Cardiac atrium fibroblast (primary cell): ENCODE measurements around the gene ATAT1. TPM values are rescaled to one million over a fixed set of nuclear protein-coding genes. Genes with fewer than 3 reads are reported as not detected.

Source experiments
- total RNA-seq: library from RNA; depleted of rRNA; stranded (reverse); fragments of >200 nt; gene quantifications from 2 replicates; pipeline ENCODE4 v1.2.3, GENCODE V29; 2015

Gene ATAT1
- 1.6 and 2.2 TPM in 2 replicates for total RNA-seq

DNA sequence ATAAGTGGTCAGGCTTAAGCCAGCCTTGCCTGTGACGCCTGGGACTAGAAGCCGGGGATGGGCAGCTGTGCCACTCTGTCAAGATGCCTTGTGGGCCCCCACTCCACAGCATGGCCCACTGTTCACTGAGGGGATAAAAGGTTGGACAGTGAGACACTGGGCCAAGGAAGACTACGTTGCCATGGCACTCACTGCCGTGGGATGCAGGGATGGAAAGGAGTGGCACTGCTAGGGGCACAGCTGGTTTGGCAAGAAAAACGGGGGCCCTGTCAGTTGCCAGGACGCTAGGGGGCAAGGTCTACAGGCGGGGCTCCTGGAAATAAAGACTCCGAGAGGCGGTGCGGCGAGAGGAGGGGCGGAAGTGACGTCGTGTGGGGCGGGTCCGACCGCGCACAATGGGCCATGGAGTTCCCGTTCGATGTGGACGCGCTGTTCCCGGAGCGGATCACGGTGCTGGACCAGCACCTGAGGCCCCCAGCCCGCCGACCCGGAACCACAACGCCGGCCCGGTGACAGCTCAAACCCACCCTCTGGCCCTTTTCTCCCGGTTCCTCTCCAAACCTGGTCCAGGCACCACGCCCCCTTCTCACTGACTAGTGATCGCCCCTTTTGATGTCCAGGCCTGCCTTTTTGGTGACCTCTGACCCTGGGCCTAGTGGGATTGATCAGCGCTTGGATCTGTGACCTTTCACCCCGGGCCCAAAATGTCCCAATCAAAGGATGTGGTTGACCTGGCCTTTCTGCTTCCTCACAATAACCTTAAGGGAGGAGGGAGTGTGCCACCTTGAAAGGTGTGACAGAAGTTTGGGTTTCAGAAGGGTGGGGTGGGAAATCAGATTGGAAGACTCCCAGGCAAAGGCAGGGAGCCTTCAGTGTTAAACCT is at the start of gene ATAT1:
Gene ATAT1, plus strand, starts transcription at position 391 of the 883 bp plus-strand sequence.

DNA sequence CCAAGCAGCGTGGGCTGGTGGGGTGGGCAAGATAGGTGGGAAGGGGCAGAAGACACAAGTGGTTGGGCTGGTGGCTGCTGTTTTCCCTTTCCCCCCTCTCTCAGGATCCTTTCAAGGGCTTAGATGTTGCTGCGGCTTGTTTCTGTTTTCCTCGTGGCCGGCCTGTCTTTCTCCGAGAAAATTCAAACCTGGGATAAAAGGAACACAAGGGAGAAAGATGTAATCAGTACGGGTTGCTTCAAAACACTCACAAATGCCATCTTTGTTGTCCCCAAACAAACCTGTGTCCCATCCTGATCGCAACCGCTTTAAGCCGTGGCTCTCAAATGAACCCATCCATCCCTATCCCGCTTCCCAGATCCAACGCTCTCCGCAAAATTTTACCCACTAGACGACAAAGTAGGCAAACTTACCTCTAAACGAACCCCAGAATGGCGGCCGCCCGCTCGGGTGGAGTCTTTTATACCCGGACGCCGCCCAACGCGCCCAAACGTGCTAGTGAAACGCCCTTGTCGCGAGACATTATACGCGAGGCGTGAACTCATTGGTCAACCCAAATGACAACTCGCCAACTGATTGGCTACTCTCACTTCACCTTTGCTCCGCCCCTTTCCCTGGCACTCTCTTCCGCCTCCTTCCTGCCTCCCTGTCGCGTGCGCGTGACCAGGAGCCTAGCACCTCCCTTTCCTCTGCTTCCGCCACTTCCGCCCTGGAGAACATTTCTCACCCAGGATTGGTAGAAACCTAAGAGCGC is 9.7 kb upstream of the ATAT1 start, which contains the start of gene PPP1R10:
Gene PPP1R10, minus strand, starts transcription at position 433 of the 754 bp plus-strand sequence. CDS start 7,299 bp downstream, outside the sequence.

DNA sequence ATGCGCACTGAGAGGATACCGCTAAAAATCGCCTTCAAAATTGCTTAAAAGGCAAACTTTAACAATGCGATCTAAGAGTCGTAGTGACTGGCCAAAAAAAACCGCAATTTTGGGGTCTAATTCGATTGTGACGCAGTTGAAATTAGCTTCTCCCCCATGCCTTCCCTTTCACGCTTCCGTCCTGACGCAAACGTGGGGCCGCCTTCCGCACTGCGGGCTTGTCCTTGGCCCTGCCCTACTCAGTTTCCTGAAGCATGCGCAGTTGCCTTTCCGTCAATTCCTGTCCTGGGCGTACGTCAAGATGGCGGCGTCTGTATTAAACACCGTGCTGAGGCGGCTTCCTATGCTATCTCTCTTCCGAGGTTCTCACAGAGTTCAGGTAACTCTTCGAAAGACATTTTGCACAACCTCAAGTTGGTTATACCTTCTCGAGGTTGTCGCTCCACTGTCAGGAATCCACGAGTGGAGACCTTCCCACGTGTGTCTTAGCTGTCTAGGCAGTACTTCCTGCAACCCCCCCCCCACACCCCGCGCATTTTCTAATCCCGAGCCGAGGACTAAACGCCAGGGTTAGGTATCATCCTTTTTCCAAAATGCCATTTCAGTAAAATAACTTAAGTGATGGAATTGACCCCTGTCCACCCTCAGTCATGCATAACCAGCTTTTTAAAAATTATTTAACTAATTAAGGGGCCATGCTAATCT is 9.0 kb upstream of the ATAT1 start, which contains the start of gene MRPS18B:
Gene MRPS18B, plus strand, starts transcription at position 276 of the 705 bp plus-strand sequence. Its CDS starts 26 bp downstream, at position 302.

DNA sequence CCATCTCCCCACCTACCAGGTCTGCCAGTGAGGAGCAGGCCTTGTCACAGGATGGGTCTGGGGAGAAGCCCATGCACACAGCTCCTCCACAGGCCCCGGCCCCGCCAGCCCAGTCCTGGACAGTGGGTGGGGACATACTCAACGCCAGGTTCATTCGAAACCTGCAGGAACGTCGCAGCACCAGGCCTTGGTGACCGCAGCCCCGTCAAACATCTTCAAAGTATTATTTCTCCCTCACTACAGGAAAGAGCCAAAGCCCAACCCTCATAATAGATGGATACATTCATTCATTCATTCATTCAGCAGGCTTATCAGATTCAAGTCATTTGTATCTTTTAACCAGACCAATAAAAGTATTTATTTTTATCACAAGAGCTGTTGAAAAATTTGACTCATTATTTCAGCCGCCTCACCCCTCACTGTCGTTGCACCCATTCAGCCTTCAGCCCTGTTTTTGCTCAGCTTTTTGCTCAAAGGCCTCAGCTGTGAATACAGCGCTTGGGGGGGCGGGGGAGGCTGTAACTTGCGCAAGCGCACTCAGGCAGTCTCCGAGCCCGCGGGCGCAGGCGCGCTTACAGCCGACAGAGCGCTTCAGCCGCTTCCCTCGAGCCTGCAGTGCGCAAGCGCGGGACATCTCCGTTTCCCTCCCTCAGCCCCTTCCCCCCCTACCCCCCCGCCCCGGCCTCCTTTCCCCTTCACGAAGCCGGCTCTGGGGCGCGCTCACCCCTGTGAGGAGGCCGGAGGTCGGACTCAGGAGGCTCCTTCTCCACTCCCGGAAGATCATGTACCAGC is 20.0 kb downstream of the ATAT1 start, which contains the start of gene C6orf136:
Gene C6orf136, plus strand, starts transcription at position 684 of the 792 bp plus-strand sequence. Its CDS starts 99 bp downstream, at position 783.

DNA sequence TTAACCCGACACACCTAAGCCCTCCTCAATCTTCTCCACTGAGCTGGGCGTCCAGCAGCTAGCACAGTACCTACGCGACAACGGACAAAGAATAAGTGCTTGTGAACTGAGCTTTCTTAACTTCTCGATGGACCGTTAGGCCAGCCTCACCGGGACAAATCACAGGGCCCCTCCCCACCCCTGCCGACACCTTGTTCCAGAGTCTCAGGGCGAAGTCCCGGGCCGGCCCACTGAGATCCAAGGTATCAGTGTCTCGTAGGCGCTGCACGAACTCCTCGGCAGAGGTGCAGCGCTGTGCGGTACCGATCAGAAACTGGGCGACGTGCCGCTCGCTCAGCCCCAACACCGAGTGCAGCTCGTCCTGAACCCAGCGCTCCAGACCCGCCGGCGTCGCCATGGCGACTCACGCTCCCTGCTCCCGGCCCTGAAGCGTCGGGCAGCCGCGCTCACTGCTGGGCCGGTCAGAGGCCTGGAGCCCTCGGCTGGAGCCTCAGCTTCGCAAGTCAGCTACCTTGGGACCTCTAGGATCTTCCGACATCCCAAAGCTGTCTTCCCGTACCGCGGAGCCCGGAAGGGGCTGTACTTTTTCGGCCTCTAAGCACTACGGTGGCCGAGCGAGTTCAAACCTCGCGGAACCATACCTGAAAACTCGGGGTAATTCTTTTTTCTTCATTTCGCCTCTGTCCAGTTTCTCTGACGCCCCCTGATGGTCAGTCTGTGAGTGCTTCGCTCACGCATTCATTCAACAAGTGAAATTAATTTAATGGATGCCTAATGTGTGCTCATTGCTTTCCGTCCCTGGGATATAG is 46.0 kb downstream of the ATAT1 start, which contains the start of gene DHX16:
Gene DHX16, minus strand, starts transcription at position 562 of the 809 bp plus-strand sequence. Its CDS starts 165 bp downstream, at position 397.

DNA sequence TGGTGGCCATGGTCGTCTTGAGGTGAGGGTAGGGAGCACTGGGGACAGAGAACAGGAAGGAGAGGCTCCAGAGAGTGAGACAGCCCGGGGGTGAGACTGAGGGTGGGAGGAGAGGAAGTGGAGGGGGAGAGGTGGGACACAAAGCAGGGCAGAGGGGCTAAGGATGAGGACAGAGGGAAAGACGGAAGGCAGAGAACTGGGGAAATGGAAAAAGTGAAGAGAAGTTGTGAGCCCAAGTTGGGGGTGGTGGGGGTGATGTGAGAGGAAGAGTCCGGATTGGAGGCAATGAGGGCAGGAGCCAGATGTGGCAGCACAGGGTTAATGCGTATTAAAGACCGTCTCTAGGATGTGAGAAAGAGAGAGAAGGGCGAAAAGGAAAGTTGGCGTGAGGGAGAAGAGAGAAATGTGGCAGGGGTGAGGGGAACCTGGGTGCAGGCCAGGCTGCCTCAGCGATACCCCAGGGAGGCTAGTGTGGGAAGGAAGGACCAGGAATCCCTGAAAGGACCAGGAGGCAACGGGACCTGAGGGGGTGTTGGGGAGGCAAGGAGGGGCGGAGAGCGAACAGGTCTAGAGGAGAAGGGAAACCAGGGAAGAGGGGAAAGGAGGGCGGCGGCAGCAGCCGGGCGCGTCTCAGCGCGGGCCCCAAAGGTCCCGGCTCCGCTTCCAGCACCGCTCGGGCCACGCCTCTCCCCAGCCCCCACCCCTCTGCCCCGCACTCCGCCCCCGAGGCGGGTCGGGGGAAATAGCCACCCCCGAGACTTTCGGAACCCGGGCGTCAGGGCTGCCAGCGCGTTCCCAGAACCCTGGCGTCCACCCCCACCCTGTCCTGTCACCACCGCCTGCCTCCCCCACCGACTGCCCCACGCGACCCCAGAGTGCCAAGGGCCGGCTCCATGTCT is 59.6 kb downstream of the ATAT1 start, which contains the start of gene PPP1R18:
Gene PPP1R18, minus strand, starts transcription at position 637 of the 899 bp plus-strand sequence. Its CDS starts 627 bp downstream, at position 10.

DNA sequence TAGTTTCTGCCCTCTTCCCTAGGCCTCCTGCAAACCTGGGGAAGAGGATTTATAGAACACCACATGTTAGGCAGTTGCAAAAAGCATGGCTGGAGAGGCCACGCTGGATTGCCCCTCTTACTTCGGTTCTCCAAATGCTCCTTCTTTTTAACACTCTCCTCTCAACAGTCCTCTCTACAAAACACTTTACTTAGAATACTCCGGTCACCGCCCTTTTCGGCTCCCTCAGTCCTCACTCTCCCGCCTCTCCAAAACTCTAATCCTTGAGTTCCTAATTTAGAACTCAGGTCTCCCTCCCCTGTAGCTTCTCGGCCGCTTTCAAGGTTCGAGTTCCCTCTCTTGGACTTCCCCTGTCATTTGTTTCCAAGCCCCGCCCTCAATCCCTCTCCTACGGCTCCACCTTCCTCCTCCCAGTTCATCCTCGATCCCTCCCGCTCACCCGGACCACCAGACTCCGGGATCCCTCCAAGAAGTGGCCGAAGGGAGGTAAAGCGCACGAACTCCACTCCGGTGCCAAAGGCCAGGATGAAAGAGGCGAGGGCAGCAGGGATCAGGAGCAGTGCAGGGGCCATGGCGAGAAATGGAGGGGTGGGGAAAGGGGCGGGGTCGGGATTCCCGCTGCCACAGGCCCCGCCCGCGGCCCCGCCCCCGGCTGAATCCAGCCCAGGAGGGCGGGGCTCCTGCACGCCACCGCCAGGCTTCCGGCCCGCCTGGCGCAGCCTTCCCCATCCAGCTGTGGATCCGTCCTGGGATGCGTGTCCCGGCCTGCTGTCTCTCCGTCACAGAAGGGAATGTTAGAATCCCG is 63.9 kb downstream of the ATAT1 start, which contains the start of gene NRM:
Gene NRM, minus strand, starts transcription at position 582 of the 805 bp plus-strand sequence. Its CDS starts 10 bp downstream, at position 572.

Other genes starting within 250 kb of the ATAT1 start
- 191 and 204 TPM in 2 replicates for gene HLA-E, start 137.4 kb upstream of the ATAT1 start, total RNA-seq
- gene GNL1, start 70.4 kb upstream of the ATAT1 start, total RNA-seq, result 17.9 and 35.5 TPM in 2 replicates
- gene PRR3, start 69.6 kb upstream of the ATAT1 start, total RNA-seq, result 3.6 and 4.7 TPM in 2 replicates
- 29.2 and 32.1 TPM in 2 replicates for gene ABCF1, start 55.4 kb upstream of the ATAT1 start, total RNA-seq
- gene PPP1R10, start 9.6 kb upstream of the ATAT1 start, total RNA-seq, result 20.9 and 27.9 TPM in 2 replicates
- gene MRPS18B, start 9.0 kb upstream of the ATAT1 start, total RNA-seq, result 32.7 and 36.8 TPM in 2 replicates
- 3.2 and 5.1 TPM in 2 replicates for gene C6orf136, start 20.3 kb downstream of the ATAT1 start, total RNA-seq
- gene DHX16, start 46.1 kb downstream of the ATAT1 start, total RNA-seq, result 24.0 and 29.4 TPM in 2 replicates
- gene PPP1R18, start 59.8 kb downstream of the ATAT1 start, total RNA-seq, result 56.3 and 76.8 TPM in 2 replicates
- 8.5 and 9.6 TPM in 2 replicates for gene NRM, start 64.1 kb downstream of the ATAT1 start, total RNA-seq
- gene MDC1, start 90.4 kb downstream of the ATAT1 start, total RNA-seq, result 9.1 and 15.3 TPM in 2 replicates
- gene TUBB, start 93.5 kb downstream of the ATAT1 start, total RNA-seq, result 519 and 546 TPM in 2 replicates
- gene FLOT1, start 115.8 kb downstream of the ATAT1 start, total RNA-seq, result 91.0 and 118 TPM in 2 replicates
- gene IER3, start 117.7 kb downstream of the ATAT1 start, total RNA-seq, result 188 and 222 TPM in 2 replicates